Brain microvascular endothelial cell (primary cell): ENCODE measurements around the gene POU6F2.

Experiments used
- DNase-seq: peaks from one replicate; pipeline ENCODE4 v3.0.0-alpha.2; 2020
- H3K27ac ChIP-seq: fragments of 250-450 bp; sonication (Bioruptor Pico); 2 replicates; pipeline ENCODE4 v1.5.1; 2020; ENCODE audit warnings: mild to moderate bottlenecking, moderate library complexity
- H3K27me3 ChIP-seq: fragments of 250-450 bp; sonication (Bioruptor Pico); replicated peaks from 2 replicates; pipeline ENCODE4 v1.5.1; 2020; ENCODE audit warnings: mild to moderate bottlenecking
- H3K36me3 ChIP-seq: fragments of 250-450 bp; sonication (Bioruptor Pico); replicated peaks from 2 replicates; pipeline ENCODE4 v1.5.1; 2020; ENCODE audit warnings: mild to moderate bottlenecking
- H3K4me3 ChIP-seq: 2 replicates; pipeline ENCODE4 v1.5.1; 2011; ENCODE audit warnings: low read depth, mild to moderate bottlenecking, control low read depth, low read length, moderate library complexity
- in situ Hi-C: cut with HindIII; loops from 2 replicates; pipeline ENCODE4 v1.10.0; 2017; ENCODE audit warnings: low sequenced_read_pairs, low pct_ligation_motif_present
- TF ChIP-seq, protein P1 (sequence below): IDR thresholded peaks from 2 replicates; pipeline ENCODE4 v1.5.1; 2011; ENCODE audit warnings: low read depth, mild to moderate bottlenecking, moderate library complexity, low read length, control low read depth, inconsistent platforms; ENCODE audit errors: missing control alignments

The POU6F2 gene

DNA sequence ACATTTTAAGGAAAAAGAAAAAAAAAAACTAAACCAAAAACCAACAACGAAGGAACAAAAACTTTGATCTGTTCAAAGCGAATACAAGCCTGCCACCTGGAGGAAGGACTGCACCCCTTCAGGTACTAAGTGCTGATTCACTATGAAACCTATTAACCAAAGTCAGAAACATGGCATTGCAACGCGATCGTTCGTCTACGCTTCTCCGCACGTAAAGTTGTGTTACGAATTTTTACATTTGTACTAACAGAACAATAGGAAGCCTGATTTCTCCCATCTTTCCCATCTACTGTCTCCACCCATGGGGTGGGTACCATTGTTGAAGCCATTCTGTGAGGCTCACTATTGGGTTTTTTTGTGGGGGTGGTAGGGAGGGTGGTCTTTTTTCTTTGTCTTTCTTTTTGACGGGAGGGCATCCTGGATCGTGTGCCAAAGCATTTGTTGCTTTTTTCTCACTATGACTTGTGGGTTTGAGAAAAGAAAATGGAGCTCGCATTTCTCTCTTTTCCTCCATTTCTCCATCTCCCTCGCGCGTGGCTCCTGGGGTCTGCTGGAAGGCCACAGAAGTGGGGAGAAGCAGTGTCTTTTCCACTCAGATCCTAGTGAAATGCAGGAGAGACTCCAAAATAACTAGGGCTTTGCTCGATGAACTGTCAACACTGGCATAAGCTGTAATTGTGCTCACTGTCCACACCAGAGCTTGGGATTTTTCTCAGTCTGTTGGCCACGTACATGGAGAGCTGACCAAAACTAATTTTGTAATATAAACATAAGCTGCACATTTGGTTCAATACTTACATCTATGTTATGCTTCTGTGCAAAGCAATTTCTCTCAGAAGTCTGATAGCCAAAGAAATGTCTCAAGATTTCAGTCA lies 487.6 kb downstream of the POU6F2 start:
- Histone ChIP-seq H3K36me3 (no peaks in the 10 kb centered on the region), H3K27me3 (no peaks in the 10 kb centered on the region), H3K4me3 (no peak overlapping the region), H3K27ac (no peak overlapping the region)
- in situ Hi-C loops: no loop called here
- DNase-seq: peak; percentile 60
- TF ChIP-seq, protein P1, sequence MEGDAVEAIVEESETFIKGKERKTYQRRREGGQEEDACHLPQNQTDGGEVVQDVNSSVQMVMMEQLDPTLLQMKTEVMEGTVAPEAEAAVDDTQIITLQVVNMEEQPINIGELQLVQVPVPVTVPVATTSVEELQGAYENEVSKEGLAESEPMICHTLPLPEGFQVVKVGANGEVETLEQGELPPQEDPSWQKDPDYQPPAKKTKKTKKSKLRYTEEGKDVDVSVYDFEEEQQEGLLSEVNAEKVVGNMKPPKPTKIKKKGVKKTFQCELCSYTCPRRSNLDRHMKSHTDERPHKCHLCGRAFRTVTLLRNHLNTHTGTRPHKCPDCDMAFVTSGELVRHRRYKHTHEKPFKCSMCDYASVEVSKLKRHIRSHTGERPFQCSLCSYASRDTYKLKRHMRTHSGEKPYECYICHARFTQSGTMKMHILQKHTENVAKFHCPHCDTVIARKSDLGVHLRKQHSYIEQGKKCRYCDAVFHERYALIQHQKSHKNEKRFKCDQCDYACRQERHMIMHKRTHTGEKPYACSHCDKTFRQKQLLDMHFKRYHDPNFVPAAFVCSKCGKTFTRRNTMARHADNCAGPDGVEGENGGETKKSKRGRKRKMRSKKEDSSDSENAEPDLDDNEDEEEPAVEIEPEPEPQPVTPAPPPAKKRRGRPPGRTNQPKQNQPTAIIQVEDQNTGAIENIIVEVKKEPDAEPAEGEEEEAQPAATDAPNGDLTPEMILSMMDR: peak; percentile 89

DNA sequence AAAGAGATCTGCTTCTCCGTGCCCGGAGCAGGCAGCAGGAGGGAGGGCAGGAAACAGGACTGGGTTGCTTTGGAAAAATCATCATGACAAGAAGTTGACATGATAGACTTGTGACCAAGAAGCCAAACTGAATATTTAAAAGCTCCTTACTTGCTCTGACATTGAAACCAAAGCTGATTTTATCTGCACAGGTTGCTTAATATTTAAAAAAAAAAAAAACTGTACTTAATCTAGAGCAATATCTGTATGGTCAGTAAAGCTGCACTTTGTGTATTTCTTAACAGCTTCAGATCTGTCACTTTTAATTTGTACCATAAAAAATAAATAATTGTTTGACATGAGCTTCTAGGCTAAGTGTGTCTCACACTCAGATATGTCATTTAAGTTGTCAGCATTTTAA lies 490.6 kb downstream of the POU6F2 start:
- TF ChIP-seq, protein P1: no peak
- in situ Hi-C loops: no loop called here
- Histone ChIP-seq H3K36me3 (no peaks in the 10 kb centered on the region), H3K27me3 (no peaks in the 10 kb centered on the region), H3K27ac (no peak overlapping the region), H3K4me3 (no peak overlapping the region)
- no peak for DNase-seq

DNA sequence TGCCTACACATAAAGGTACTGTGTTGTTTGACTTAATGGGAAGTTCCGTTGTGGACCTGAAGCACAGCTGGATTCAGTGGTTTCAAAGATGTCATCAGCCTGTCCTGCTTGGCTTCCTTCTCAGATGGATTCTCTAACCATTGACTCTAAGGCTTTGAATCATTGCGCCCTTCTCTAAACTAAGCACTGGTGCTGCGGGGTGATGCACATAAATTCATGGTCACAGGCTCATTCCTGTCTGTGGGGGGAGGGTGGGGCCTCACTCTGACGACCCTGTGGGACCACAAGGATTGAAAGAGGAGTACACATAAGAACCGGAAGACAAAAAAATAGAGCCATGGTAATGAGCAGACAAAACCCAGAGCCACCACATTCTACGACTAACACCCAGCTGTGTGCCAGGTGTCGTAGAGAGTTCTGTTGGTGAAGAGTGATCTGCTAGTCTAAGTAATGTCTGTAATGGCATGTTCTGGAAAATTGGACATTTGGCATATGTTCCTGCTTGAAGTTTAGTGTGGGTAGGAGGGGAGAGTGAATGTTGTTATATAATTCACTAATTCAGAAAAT lies 491.2 kb downstream of the POU6F2 start:
- Histone ChIP-seq H3K4me3 (no peak overlapping the region), H3K27me3 (no peaks in the 10 kb centered on the region), H3K36me3 (no peaks in the 10 kb centered on the region), H3K27ac (no peak overlapping the region)
- no peak for DNase-seq
- TF ChIP-seq, protein P1: no peak
- in situ Hi-C loops: no loop called here

DNA sequence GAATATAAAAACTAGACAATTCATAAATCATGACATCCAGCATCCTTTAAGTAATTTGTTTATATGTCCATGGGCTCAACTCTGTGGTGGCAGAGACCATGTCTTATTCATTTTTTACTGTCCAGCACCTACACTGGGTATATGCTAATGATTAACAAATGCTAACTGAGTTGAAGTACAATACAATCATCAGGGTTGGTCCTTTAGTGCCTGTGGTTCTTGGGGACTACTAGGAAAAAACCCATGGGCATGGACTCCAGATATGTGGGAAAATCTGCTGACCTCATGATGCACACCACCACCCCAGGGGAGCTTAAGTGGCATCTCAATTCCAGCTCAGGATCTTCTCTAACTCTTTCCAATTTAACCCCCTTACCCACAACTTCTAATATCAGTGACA lies 503.2 kb downstream of the POU6F2 start:
- no peaks in the 10 kb centered on the region for H3K27me3 ChIP-seq
- no peaks in the 10 kb centered on the region for H3K36me3 ChIP-seq
- no peak overlapping the region for H3K27ac ChIP-seq
- in situ Hi-C loops: no loop called here
- H3K4me3 ChIP-seq: no peak overlapping the region
- TF ChIP-seq, protein P1: no peak
- no peak for DNase-seq

DNA sequence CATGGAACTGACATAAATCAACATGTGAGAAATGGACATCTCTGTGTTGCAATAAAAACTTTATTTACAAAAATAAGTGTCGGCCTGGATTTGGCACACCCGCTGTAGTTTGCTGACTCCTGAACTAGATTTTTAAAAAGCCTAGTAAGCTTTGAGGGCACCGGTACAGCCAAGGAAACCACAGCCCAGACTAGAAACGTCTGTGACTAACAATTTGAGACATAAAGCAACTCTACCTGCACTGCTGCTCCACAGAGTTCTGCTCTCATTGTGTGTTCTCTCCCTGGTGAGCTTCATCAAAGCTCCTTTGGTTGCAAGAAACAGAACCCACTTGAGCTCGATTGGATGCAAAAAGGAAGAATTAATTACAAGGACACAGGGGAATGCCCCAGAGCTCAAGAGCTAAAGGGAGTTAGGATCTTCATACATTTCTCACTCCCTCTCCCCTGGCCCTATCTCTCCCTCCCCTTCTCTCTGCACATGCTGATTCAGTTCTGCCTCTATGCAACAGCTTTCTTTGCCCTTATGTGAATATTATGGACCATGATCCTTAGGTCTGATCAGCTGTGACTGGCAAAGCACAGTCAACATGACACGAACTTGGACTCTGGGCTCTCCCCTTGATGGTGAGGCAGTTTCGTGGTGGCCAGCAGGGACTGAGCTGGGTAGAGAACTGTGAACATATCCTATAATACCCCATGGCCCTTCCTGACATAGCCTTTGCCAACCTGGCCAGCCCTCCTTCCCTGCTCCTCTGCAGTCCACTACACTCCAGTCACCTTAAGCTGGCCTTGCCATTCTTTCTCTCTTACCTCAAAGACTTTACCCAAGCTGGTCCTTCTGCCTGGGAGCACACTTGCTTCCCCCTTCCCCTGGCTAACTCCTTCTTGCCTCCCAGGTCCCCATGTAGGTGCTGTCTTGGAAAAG lies 511.0 kb downstream of the POU6F2 start:
- Histone ChIP-seq H3K27ac (no peak overlapping the region), H3K4me3 (no peak overlapping the region), H3K27me3 (no peaks in the 10 kb centered on the region), H3K36me3 (no peaks in the 10 kb centered on the region)
- DNase-seq: no peak
- in situ Hi-C loops: no loop called here
- TF ChIP-seq, protein P1: no peak
